Spleen (tissue), 11 donors: Measurements from ENCODE around the gene PAX2. TPM values are rescaled to one million over a fixed set of nuclear protein-coding genes. Genes with fewer than 3 reads are reported as not detected.

Source experiments
- DNase-seq: peaks from one replicate; pipeline ENCODE4 v3.0.0-alpha.2; 2020
- H3K27ac ChIP-seq, 8 donors: fragments of 200-600 bp; sonication (generic) in 7 of 8; 1 replicate in 4 of 8; 2 replicates in 4 of 8; pipeline versions ENCODE4 v1.5.0 to v1.8.0; 2016 to 2021; ENCODE audit warnings: inconsistent platforms in 4 of 8, mild to moderate bottlenecking in 4 of 8, moderate library complexity in 1 of 8
- H3K27me3 ChIP-seq, 7 donors: fragments of 200-600 bp; sonication (generic) in 6 of 7; replicated peaks in 1 of 7; 1 replicate in 4 of 7; 2 replicates in 3 of 7; pipeline versions ENCODE4 v1.5.0 to v1.8.0; 2016 to 2021; ENCODE audit warnings: inconsistent platforms in 3 of 7, mild to moderate bottlenecking in 1 of 7
- H3K36me3 ChIP-seq, 6 donors: fragments of 200-600 bp; sonication (generic) in 5 of 6; 1 replicate in 4 of 6; 2 replicates in 2 of 6; pipeline versions ENCODE4 v1.5.0 to v1.8.0; 2016 to 2021; ENCODE audit warnings: inconsistent platforms in 2 of 6
- H3K4me1 ChIP-seq, 6 donors: fragments of 200-600 bp; sonication (generic) in 5 of 6; 1 replicate in 3 of 6; 2 replicates in 3 of 6; pipeline versions ENCODE4 v1.5.0 to v1.8.0; 2016 to 2021; ENCODE audit warnings: inconsistent platforms in 3 of 6
- H3K4me3 ChIP-seq, 8 donors: fragments of 200-600 bp; sonication (generic) in 7 of 8; 1 replicate in 4 of 8; 2 replicates in 4 of 8; pipeline versions ENCODE4 v1.5.0 to v1.8.0; 2016 to 2021; ENCODE audit warnings: inconsistent platforms in 4 of 8, mild to moderate bottlenecking in 4 of 8, moderate library complexity in 2 of 8
- H3K9me3 ChIP-seq, 8 donors: fragments of 200-600 bp; sonication (generic) in 7 of 8; 1 replicate in 4 of 8; 2 replicates in 4 of 8; pipeline versions ENCODE4 v1.5.0 to v1.8.0; 2016 to 2021; ENCODE audit warnings: inconsistent platforms in 4 of 8
- CTCF ChIP-seq, 11 experiments: fragments of 200-600 bp in 7 of 11; fragments of 450-650 bp in 4 of 11; sonication (generic) in 4 of 11; IDR thresholded peaks in 8 of 11; conservative IDR thresholded peaks in 3 of 11; 1 replicate in 7 of 11; 2 replicates in 4 of 11; pipeline versions ENCODE4 v1.4.0 to v1.8.0; 2016 to 2021; ENCODE audit warnings: antibody characterized with exemption in 11 of 11, inconsistent platforms in 4 of 11, mild to moderate bottlenecking in 1 of 11
- POLR2A ChIP-seq, 3 donors: fragments of 450-650 bp; IDR thresholded peaks; one replicate each; pipeline ENCODE4 v1.5.1; 2017; ENCODE audit warnings: antibody characterized with exemption in 3 of 3, mild to moderate bottlenecking in 1 of 3
- POLR2AphosphoS5 ChIP-seq, 3 donors: sonication (generic); formaldehyde crosslinking; IDR thresholded peaks; one replicate each; pipeline ENCODE4 v1.5.1; 2017; ENCODE audit warnings: antibody characterized with exemption in 3 of 3
- WGBS, 5 donors: extraction: QIAGEN DNeasy Blood & Tissue Kit in 3 of 5; methylation state at CpG; one replicate each; pipeline versions ENCODE4 v1.1.5 to v1.1.7; 2013 to 2018; 5-methylcytosine and 5-hydroxymethylcytosine counted together
- intact Hi-C: fragments of 100-400 bp; cut with DNase I; formaldehyde crosslinking; loops from one replicate; pipeline ENCODE4 v1.15.0; 2023; ENCODE audit warnings: low total_unique reads
- polyA plus RNA-seq, 3 donors: library from polyadenylated mRNA; stranded (reverse); fragments of 200-250 nt; gene quantifications; one replicate each; pipeline ENCODE4 v1.2.1, GENCODE V29; 2013
- total RNA-seq, 7 donors: library from RNA; depleted of rRNA in 3 of 7; stranded (reverse); fragments of >200 nt in 3 of 7; fragmentation: NEBNext Ultra II Directional in 4 of 7; extraction: Animal tissue kit (Norgen Biotek cat#: 25700) in 4 of 7; gene quantifications; one replicate each; pipeline versions ENCODE4 v1.1.0 to v1.2.1, GENCODE V29; 2016 to 2021
- donor health status: healthy with polysubstance abuse.
- donor health status: DM: no; HTN: no; CAD: no; lungs with moderate emphysema.
- donor health status: DM: no; HTN: no; CAD: no.
- donor health status: Bipolar disorder and iron deficiency.
- donor health status: healthy.
- donor health status: DM: no; HTN: no; CAD: no.
- donor health status: DM: yes; HTN: yes; CAD: no.

PAX2 gene
- total and polyA plus RNA-seq, 10 donors = not detected

GRCh38 chr10:100775386-100775785 is 30.0 kb downstream of the PAX2 start:
- 64 to 84% (median 72%) methylated on average over 5 of the region's 5 CpGs for WGBS, 5 donors
- intact Hi-C loops = no loop called here
- no peak for DNase-seq

GRCh38 chr10:100775871-100776270 is 30.5 kb downstream of the PAX2 start:
- H3K9me3 ChIP-seq = no peaks in the 10 kb centered on the region
- WGBS, 5 donors = 68 to 84% (median 70%) methylated on average over 4 of the region's 4 CpGs

More at GRCh38 chr10:100775386-100775785, 30.0 kb downstream of the PAX2 start:
- Histone ChIP-seq H3K27ac (no peak overlapping the region), H3K4me1 (no peaks in the 10 kb centered on the region), H3K27me3 (peaks cover 0 to 79% (median 0%) of the 10 kb centered on the region in 7 donors), H3K4me3 (no peak overlapping the region), H3K9me3 (no peaks in the 10 kb centered on the region), H3K36me3 (no peaks in the 10 kb centered on the region)
- TF ChIP-seq POLR2A (IDR thresholded peaks at IDR 0.05) (no peak), POLR2AphosphoS5 (IDR thresholded peaks at IDR 0.05) (no peak), CTCF (IDR thresholded peaks at IDR 0.05 in 8 of 11, conservative IDR thresholded peaks at IDR 0.05 in 3 of 11) (no peak)

GRCh38 chr10:100776671-100777070 is 31.3 kb downstream of the PAX2 start:
- H3K4me3 ChIP-seq = no peak overlapping the region
- TF ChIP-seq CTCF (IDR thresholded peaks at IDR 0.05 in 8 of 11, conservative IDR thresholded peaks at IDR 0.05 in 3 of 11) (no peak), POLR2A (IDR thresholded peaks at IDR 0.05) (no peak), POLR2AphosphoS5 (IDR thresholded peaks at IDR 0.05) (no peak)
- no peaks in the 10 kb centered on the region for H3K36me3 ChIP-seq
- peaks cover 0 to 85% (median 0%) of the 10 kb centered on the region in 7 donors for H3K27me3 ChIP-seq
- DNase-seq = no peak
- H3K27ac ChIP-seq = no peak overlapping the region
- intact Hi-C loops = no loop called here
- H3K4me1 ChIP-seq = no peaks in the 10 kb centered on the region
- no peaks in the 10 kb centered on the region for H3K9me3 ChIP-seq
- 48 to 96% (median 93%) methylated on average over 1 of the region's 1 CpG for WGBS, 5 donors

More at GRCh38 chr10:100775871-100776270, 30.5 kb downstream of the PAX2 start:
- H3K36me3 ChIP-seq = no peaks in the 10 kb centered on the region
- H3K4me1 ChIP-seq = no peaks in the 10 kb centered on the region
- DNase-seq = no peak
- H3K4me3 ChIP-seq = no peak overlapping the region
- no peak for TF ChIP-seq POLR2AphosphoS5 (IDR thresholded peaks at IDR 0.05)
- no peak for TF ChIP-seq POLR2A (IDR thresholded peaks at IDR 0.05)
- TF ChIP-seq CTCF (IDR thresholded peaks at IDR 0.05 in 8 of 11, conservative IDR thresholded peaks at IDR 0.05 in 3 of 11) = no peak
- H3K27me3 ChIP-seq = peaks cover 0 to 80% (median 0%) of the 10 kb centered on the region in 7 donors
- intact Hi-C loops = no loop called here
- no peak overlapping the region for H3K27ac ChIP-seq

- H3K27ac ChIP-seq = no peak overlapping the region
- H3K4me3 ChIP-seq = no peak overlapping the region
- intact Hi-C loops = no loop called here
- no peak for TF ChIP-seq POLR2A (IDR thresholded peaks at IDR 0.05)
- TF ChIP-seq CTCF (IDR thresholded peaks at IDR 0.05 in 8 of 11, conservative IDR thresholded peaks at IDR 0.05 in 3 of 11) = no peak
- no peaks in the 10 kb centered on the region for H3K36me3 ChIP-seq
- DNase-seq = no peak
- WGBS, 5 donors = 78 to 92% (median 84%) methylated on average over 9 of the region's 9 CpGs
- peaks cover 0 to 62% (median 0%) of the 10 kb centered on the region in 7 donors for H3K27me3 ChIP-seq
- H3K9me3 ChIP-seq = no peaks in the 10 kb centered on the region
- H3K4me1 ChIP-seq = no peaks in the 10 kb centered on the region
Observed at GRCh38 chr10:100779329-100779728, 33.9 kb downstream of the PAX2 start.
